NCI-H226 (cell line): Measurements from ENCODE around the gene MNS1.
"Not testable (repeated sequence)": the region's sequence is repeated elsewhere in the genome, so short reads cannot be mapped to it uniquely, and the experiment has no call there.

Experiments
- DNase-seq: peaks from one replicate; pipeline ENCODE4 v3.0.0-alpha.2; 2015

Gene MNS1

GRCh38 chr15:56464893-56465520 is at the start of gene MNS1:
MNS1 (minus strand) TSS chr15:56465137; CDS start chr15:56464972, 165 bp downstream.
- peak; percentile 97 for DNase-seq

GRCh38 chr15:56496635-56497034 is 31.7 kb upstream of the MNS1 start:
- DNase-seq: peak; percentile 39

GRCh38 chr15:56495533-56495932 is 30.6 kb upstream of the MNS1 start:
- no peak for DNase-seq

GRCh38 chr15:56495053-56495452 is 30.1 kb upstream of the MNS1 start:
- no peak for DNase-seq

- DNase-seq: no peak
Measured at GRCh38 chr15:56492791-56493555, 28.0 kb upstream of the MNS1 start.

- no peak for DNase-seq
Measured at GRCh38 chr15:56492236-56492635, 27.3 kb upstream of the MNS1 start.

GRCh38 chr15:56491110-56491722 is 26.3 kb upstream of the MNS1 start:
- peak; percentile 42 for DNase-seq

GRCh38 chr15:56490461-56490860 is 25.5 kb upstream of the MNS1 start:
- DNase-seq: no peak

GRCh38 chr15:56486206-56486605 is 21.3 kb upstream of the MNS1 start:
- not testable (repeated sequence) for DNase-seq

GRCh38 chr15:56485426-56485825 is 20.5 kb upstream of the MNS1 start:
- not testable (repeated sequence) for DNase-seq

GRCh38 chr15:56484287-56484686 is 19.4 kb upstream of the MNS1 start:
- DNase-seq: no peak

- no peak for DNase-seq
Measured at GRCh38 chr15:56475351-56475750, 10.4 kb upstream of the MNS1 start.

- no peak for DNase-seq
Measured at GRCh38 chr15:56473017-56473416, 8.1 kb upstream of the MNS1 start.

- DNase-seq: no peak
Measured at GRCh38 chr15:56472278-56472677, 7.3 kb upstream of the MNS1 start.

- DNase-seq: no peak
Measured at GRCh38 chr15:56471440-56472069, 6.6 kb upstream of the MNS1 start.

GRCh38 chr15:56469483-56469882 is 4.5 kb upstream of the MNS1 start:
- no peak for DNase-seq

- DNase-seq: no peak
Measured at GRCh38 chr15:56468401-56468800, 3.5 kb upstream of the MNS1 start.

- no peak for DNase-seq
Measured at GRCh38 chr15:56467616-56468015, 2.7 kb upstream of the MNS1 start.

GRCh38 chr15:56460947-56461346 is 4.0 kb downstream of the MNS1 start:
- no peak for DNase-seq

GRCh38 chr15:56460071-56460470 is 4.9 kb downstream of the MNS1 start:
- DNase-seq: no peak

- no peak for DNase-seq
Measured at GRCh38 chr15:56459096-56459495, 5.8 kb downstream of the MNS1 start.

GRCh38 chr15:56456229-56456628 is 8.7 kb downstream of the MNS1 start:
- no peak for DNase-seq

GRCh38 chr15:56454836-56455235 is 10.1 kb downstream of the MNS1 start:
- DNase-seq: no peak

- DNase-seq: no peak
Measured at GRCh38 chr15:56445746-56446145, 19.2 kb downstream of the MNS1 start.
